GM12878 (cell line): ENCODE data around the gene GPR141. TPM values are rescaled to one million over a fixed set of nuclear protein-coding genes. Genes with fewer than 3 reads are reported as not detected.

Source experiments
- ASH2L ChIP-seq: fragments of 300-600, 200-600 bp; sonication (generic); IDR thresholded peaks from 2 replicates; pipeline ENCODE4 v1.6.1; 2017; ENCODE audit warnings: low read depth, mild to moderate bottlenecking, borderline replicate concordance
- EED ChIP-seq: sonication (generic); IDR thresholded peaks from 2 replicates; pipeline ENCODE4 v1.6.1; 2016; ENCODE audit warnings: antibody characterized with exemption, low read depth
- NFYA ChIP-seq: IDR thresholded peaks from 2 replicates; pipeline ENCODE4 v1.6.1; 2011; ENCODE audit warnings: low read depth, mild to moderate bottlenecking, low read length, improper control_type of control experiment, borderline replicate concordance
- polyA plus RNA-seq, 11 experiments: library from polyadenylated mRNA; depleted of rRNA in 4 of 11; unstranded in 6 of 11; stranded (reverse) in 5 of 11; fragments of >200 nt; fragmentation: Nextera tagmentation in 4 of 11; fragmentation: Illumina TruSeq in 1 of 11; extraction: Ambion mirVana in 4 of 11; extraction: Trizol in 1 of 11; gene quantifications; 1 replicate in 1 of 11; 2 replicates in 10 of 11; pipeline versions ENCODE4 v1.2.1 to v1.2.3, GENCODE V29; 2011 to 2016; ENCODE audit warnings: inconsistent platforms in 2 of 11, missing spikeins in 2 of 11, low read depth in 1 of 11
- total RNA-seq, 4 experiments: library from RNA; depleted of rRNA in 3 of 4; stranded (reverse); fragments of >200 nt in 3 of 4; fragmentation: Illumina TruSeq in 1 of 4; extraction: Trizol in 1 of 4; gene quantifications; 2 replicates each; pipeline versions ENCODE4 v1.2.1 to v1.2.3, GENCODE V29; 2013 to 2021
- TF ChIP-seq, protein P1 (sequence below): fragments of 450-650 bp; IDR thresholded peaks from 2 replicates; pipeline ENCODE4 v1.6.1; 2017; ENCODE audit warnings: mild to moderate bottlenecking, low read depth, inconsistent platforms; ENCODE audit not compliant: poor library complexity, severe bottlenecking
- TF ChIP-seq, protein P2 (sequence below): fragments of 450-650 bp; IDR thresholded peaks from 2 replicates; pipeline ENCODE4 v1.6.1; 2018; ENCODE audit warnings: mild to moderate bottlenecking, low read depth, moderate library complexity; ENCODE audit not compliant: partially characterized antibody
- TF ChIP-seq, protein P3 (sequence below): fragments of 150-350 bp; IDR thresholded peaks from 2 replicates; pipeline ENCODE4 v1.6.1; 2016; ENCODE audit warnings: low read depth, low read length

GPR141 gene
- total and polyA plus RNA-seq, 10 of the 15 experiments (the other 5 are each of a cell fraction or from before 2014, with no cell fraction given) = 0.56 to 3.9 (median 1.2) TPM

DNA sequence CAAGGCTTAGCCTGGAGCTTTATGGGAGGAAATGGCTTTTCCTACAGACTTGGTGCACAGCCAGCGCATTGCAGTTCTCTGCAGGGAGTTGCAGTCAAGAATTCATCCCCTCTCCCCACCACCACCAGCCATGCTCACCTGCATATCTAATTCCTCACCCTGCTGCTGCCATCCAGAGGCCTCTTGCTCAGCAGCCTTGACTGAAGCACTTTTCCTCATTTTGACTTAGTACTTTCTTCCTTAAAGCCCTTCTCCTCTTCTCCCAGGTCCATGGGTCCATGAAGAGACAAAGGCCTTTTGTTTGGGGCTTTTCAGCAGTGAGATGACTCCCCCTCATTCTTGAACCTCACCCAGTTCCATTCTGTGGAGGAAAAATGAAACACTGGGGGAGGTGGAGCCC is 39.7 kb upstream of the GPR141 start (continued):
- TF ChIP-seq NFYA (no peak), ASH2L (no peak), EED (no peak)
- TF ChIP-seq, protein P1, sequence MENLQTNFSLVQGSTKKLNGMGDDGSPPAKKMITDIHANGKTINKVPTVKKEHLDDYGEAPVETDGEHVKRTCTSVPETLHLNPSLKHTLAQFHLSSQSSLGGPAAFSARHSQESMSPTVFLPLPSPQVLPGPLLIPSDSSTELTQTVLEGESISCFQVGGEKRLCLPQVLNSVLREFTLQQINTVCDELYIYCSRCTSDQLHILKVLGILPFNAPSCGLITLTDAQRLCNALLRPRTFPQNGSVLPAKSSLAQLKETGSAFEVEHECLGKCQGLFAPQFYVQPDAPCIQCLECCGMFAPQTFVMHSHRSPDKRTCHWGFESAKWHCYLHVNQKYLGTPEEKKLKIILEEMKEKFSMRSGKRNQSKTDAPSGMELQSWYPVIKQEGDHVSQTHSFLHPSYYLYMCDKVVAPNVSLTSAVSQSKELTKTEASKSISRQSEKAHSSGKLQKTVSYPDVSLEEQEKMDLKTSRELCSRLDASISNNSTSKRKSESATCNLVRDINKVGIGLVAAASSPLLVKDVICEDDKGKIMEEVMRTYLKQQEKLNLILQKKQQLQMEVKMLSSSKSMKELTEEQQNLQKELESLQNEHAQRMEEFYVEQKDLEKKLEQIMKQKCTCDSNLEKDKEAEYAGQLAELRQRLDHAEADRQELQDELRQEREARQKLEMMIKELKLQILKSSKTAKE = no peak
- TF ChIP-seq, protein P2, sequence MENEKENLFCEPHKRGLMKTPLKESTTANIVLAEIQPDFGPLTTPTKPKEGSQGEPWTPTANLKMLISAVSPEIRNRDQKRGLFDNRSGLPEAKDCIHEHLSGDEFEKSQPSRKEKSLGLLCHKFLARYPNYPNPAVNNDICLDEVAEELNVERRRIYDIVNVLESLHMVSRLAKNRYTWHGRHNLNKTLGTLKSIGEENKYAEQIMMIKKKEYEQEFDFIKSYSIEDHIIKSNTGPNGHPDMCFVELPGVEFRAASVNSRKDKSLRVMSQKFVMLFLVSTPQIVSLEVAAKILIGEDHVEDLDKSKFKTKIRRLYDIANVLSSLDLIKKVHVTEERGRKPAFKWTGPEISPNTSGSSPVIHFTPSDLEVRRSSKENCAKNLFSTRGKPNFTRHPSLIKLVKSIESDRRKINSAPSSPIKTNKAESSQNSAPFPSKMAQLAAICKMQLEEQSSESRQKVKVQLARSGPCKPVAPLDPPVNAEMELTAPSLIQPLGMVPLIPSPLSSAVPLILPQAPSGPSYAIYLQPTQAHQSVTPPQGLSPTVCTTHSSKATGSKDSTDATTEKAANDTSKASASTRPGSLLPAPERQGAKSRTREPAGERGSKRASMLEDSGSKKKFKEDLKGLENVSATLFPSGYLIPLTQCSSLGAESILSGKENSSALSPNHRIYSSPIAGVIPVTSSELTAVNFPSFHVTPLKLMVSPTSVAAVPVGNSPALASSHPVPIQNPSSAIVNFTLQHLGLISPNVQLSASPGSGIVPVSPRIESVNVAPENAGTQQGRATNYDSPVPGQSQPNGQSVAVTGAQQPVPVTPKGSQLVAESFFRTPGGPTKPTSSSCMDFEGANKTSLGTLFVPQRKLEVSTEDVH = no peak
- TF ChIP-seq, protein P3, sequence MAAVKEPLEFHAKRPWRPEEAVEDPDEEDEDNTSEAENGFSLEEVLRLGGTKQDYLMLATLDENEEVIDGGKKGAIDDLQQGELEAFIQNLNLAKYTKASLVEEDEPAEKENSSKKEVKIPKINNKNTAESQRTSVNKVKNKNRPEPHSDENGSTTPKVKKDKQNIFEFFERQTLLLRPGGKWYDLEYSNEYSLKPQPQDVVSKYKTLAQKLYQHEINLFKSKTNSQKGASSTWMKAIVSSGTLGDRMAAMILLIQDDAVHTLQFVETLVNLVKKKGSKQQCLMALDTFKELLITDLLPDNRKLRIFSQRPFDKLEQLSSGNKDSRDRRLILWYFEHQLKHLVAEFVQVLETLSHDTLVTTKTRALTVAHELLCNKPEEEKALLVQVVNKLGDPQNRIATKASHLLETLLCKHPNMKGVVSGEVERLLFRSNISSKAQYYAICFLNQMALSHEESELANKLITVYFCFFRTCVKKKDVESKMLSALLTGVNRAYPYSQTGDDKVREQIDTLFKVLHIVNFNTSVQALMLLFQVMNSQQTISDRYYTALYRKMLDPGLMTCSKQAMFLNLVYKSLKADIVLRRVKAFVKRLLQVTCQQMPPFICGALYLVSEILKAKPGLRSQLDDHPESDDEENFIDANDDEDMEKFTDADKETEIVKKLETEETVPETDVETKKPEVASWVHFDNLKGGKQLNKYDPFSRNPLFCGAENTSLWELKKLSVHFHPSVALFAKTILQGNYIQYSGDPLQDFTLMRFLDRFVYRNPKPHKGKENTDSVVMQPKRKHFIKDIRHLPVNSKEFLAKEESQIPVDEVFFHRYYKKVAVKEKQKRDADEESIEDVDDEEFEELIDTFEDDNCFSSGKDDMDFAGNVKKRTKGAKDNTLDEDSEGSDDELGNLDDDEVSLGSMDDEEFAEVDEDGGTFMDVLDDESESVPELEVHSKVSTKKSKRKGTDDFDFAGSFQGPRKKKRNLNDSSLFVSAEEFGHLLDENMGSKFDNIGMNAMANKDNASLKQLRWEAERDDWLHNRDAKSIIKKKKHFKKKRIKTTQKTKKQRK = no peak
